Ishikawa (cell line): ENCODE measurements around the gene CTXN1.

Experiments
- CEBPB ChIP-seq: IDR thresholded peaks from 2 replicates; pipeline ENCODE4 v1.6.1; 2012
- CREB1 ChIP-seq: IDR thresholded peaks from 2 replicates; pipeline ENCODE4 v1.6.1; 2012; ENCODE audit warnings: low read depth
- EGR1 ChIP-seq: IDR thresholded peaks from 2 replicates; pipeline ENCODE4 v1.6.1; 2012
- EP300 ChIP-seq: IDR thresholded peaks from 2 replicates; pipeline ENCODE4 v1.6.1; 2012; ENCODE audit warnings: borderline replicate concordance
- FOXM1 ChIP-seq: IDR thresholded peaks from 2 replicates; pipeline ENCODE4 v1.6.1; 2012; ENCODE audit warnings: low read depth, borderline replicate concordance
- MAX ChIP-seq: IDR thresholded peaks from 2 replicates; pipeline ENCODE4 v1.6.1; 2012
- NFIC ChIP-seq: IDR thresholded peaks from 2 replicates; pipeline ENCODE4 v1.6.1; 2012
- RAD21 ChIP-seq: IDR thresholded peaks from 2 replicates; pipeline ENCODE4 v1.6.1; 2012; ENCODE audit warnings: low read depth
- REST ChIP-seq: IDR thresholded peaks from 2 replicates; pipeline ENCODE4 v1.6.1; 2012; ENCODE audit warnings: low read depth, mild to moderate bottlenecking
- TAF1 ChIP-seq: IDR thresholded peaks from 2 replicates; pipeline ENCODE4 v1.6.1; 2012; ENCODE audit warnings: low read depth, mild to moderate bottlenecking
- TCF12 ChIP-seq: IDR thresholded peaks from 2 replicates; pipeline ENCODE4 v1.6.1; 2012; ENCODE audit warnings: low read depth
- TEAD4 ChIP-seq: IDR thresholded peaks from 2 replicates; pipeline ENCODE4 v1.6.1; 2012
- USF1 ChIP-seq: IDR thresholded peaks from 2 replicates; pipeline ENCODE4 v1.6.1; 2012
- YY1 ChIP-seq: IDR thresholded peaks from 2 replicates; pipeline ENCODE4 v1.6.1; 2012; ENCODE audit warnings: low read depth

GRCh38 chr19:7879111-7879807, 46.7 kb downstream of the CTXN1 start:
- TF ChIP-seq MAX (no peak), REST (no peak), EP300 (no peak), CREB1 (no peak), NFIC (no peak), FOXM1 (no peak), TCF12 (no peak), RAD21 (no peak), CEBPB (no peak), USF1 (no peak), YY1 (no peak), EGR1 (no peak), TAF1 (no peak), TEAD4 (no peak)
